Measurements from ENCODE around the gene ICA1.
"Not testable (repeated sequence)": the region's sequence is repeated elsewhere in the genome, so short reads cannot be mapped to it uniquely, and the experiment has no call there.

ICA1 gene

GRCh38 chr7:8261711-8262695 lies at the start of gene ICA1:
Gene ICA1, minus strand, starts transcription at chr7:8262167. Its CDS starts 26,241 bp downstream, at chr7:8235926.
- in situ Hi-C loops (cut with HindIII; ENCODE audit: low sequenced_read_pairs): no loop called here

GRCh38 chr7:8310876-8311275 lies 48.9 kb upstream of the ICA1 start:
- in situ Hi-C loops (cut with HindIII; ENCODE audit: low sequenced_read_pairs): no loop called here

- in situ Hi-C loops (cut with HindIII; ENCODE audit: low sequenced_read_pairs): no loop called here
Observed at GRCh38 chr7:8305625-8306388, 43.8 kb upstream of the ICA1 start.

GRCh38 chr7:8305104-8305503 lies 43.1 kb upstream of the ICA1 start:
- in situ Hi-C loops (cut with HindIII; ENCODE audit: low sequenced_read_pairs): no loop called here

- in situ Hi-C loops (cut with HindIII; ENCODE audit: low sequenced_read_pairs): no loop called here
Observed at GRCh38 chr7:8303904-8304528, 42.0 kb upstream of the ICA1 start.

- in situ Hi-C loops (cut with HindIII; ENCODE audit: low sequenced_read_pairs): not testable (repeated sequence)
Observed at GRCh38 chr7:8297023-8297422, 35.1 kb upstream of the ICA1 start.

GRCh38 chr7:8296362-8296659 lies 34.3 kb upstream of the ICA1 start:
- in situ Hi-C loops (cut with HindIII; ENCODE audit: low sequenced_read_pairs): no loop called here

- in situ Hi-C loops (cut with HindIII; ENCODE audit: low sequenced_read_pairs): no loop called here
Observed at GRCh38 chr7:8295638-8296361, 33.8 kb upstream of the ICA1 start.

- in situ Hi-C loops (cut with HindIII; ENCODE audit: low sequenced_read_pairs): no loop called here
Observed at GRCh38 chr7:8291397-8292141, 29.6 kb upstream of the ICA1 start.

GRCh38 chr7:8290645-8291308 lies 28.8 kb upstream of the ICA1 start:
- in situ Hi-C loops (cut with HindIII; ENCODE audit: low sequenced_read_pairs): no loop called here

- in situ Hi-C loops (cut with HindIII; ENCODE audit: low sequenced_read_pairs): no loop called here
Observed at GRCh38 chr7:8286118-8286517, 24.2 kb upstream of the ICA1 start.

GRCh38 chr7:8285155-8285554 lies 23.2 kb upstream of the ICA1 start:
- in situ Hi-C loops (cut with HindIII; ENCODE audit: low sequenced_read_pairs): no loop called here

- in situ Hi-C loops (cut with HindIII; ENCODE audit: low sequenced_read_pairs): no loop called here
Observed at GRCh38 chr7:8284606-8285005, 22.6 kb upstream of the ICA1 start.

GRCh38 chr7:8283968-8284367 lies 22.0 kb upstream of the ICA1 start:
- in situ Hi-C loops (cut with HindIII; ENCODE audit: low sequenced_read_pairs): no loop called here

- in situ Hi-C loops (cut with HindIII; ENCODE audit: low sequenced_read_pairs): no loop called here
Observed at GRCh38 chr7:8282871-8283270, 20.9 kb upstream of the ICA1 start.

- in situ Hi-C loops (cut with HindIII; ENCODE audit: low sequenced_read_pairs): no loop called here
Observed at GRCh38 chr7:8282162-8282561, 20.2 kb upstream of the ICA1 start.

- in situ Hi-C loops (cut with HindIII; ENCODE audit: low sequenced_read_pairs): no loop called here
Observed at GRCh38 chr7:8278183-8278582, 16.2 kb upstream of the ICA1 start.

- in situ Hi-C loops (cut with HindIII; ENCODE audit: low sequenced_read_pairs): no loop called here
Observed at GRCh38 chr7:8277394-8277982, 15.5 kb upstream of the ICA1 start.

- in situ Hi-C loops (cut with HindIII; ENCODE audit: low sequenced_read_pairs): no loop called here
Observed at GRCh38 chr7:8274589-8274988, 12.6 kb upstream of the ICA1 start.
